ENCODE results near the gene ABCB11. TPM values are rescaled to one million over a fixed set of nuclear protein-coding genes. Genes with fewer than 3 reads are reported as not detected.

Gene ABCB11
- total RNA-seq, 1 experiment from 2014 or later = not detected

DNA sequence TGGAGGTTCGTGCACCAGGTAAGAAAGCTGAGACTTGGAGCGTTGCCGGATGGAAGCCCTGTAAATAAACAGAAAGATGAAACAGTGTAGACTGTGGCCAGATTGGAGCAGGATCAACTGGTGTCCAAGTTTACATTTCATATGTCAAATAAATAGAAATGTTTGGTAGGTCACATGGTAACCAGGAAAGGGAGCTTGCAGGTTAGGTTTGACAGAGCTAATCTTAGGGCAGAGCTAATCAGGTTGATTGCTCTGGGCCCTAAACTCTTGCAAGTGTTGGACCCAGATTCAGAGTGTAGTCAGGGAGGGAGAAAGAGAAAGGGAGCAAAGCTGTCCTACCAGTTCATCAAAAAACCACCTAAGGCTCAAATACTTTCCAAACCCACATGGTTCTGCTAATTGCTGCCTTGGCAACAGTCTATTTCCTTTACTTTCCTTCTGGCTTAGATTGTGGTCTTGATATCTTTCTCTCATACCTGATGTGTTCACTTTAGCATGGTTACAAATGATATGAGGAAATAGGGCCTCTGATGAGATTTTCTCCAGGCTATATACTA is 66.8 kb downstream of the ABCB11 start:
- Histone ChIP-seq H3K9me2 (ENCODE audit: insufficient read depth) (no peaks in the 10 kb centered on the region), H3K4me1 (replicated peaks; ENCODE audit: insufficient read depth) (peaks cover 36% of the 10 kb centered on the region), H3F3A (ENCODE audit: insufficient read depth, low read depth) (peaks cover 15% of the 10 kb centered on the region; the same call in 1 of the 2 replicates), H3K27ac (peak overlapping the region; percentile 66), H4K20me1 (ENCODE audit: insufficient read depth) (no peaks in the 10 kb centered on the region), H3K9me3 (ENCODE audit: insufficient read depth, low read depth) (no peaks in the 10 kb centered on the region), H3K4me3 (no peak overlapping the region), H3K36me3 (ENCODE audit: low read depth) (no peaks in the 10 kb centered on the region), H3K4me2 (peak overlapping the region; percentile 50), H3K27me3 (ENCODE audit: insufficient read depth, low read depth) (no peaks in the 10 kb centered on the region), H2AFZ (no peak overlapping the region), H3K79me2 (ENCODE audit: low read depth) (no peaks in the 10 kb centered on the region)
- intact Hi-C loops (cut with micrococcal nuclease; ENCODE audit: unreplicated experiment) = loop anchor here (1.0 to 5.0 kb wide), 5 partner anchors 48 to 258 kb away; no protein-coding TSS in a partner anchor
- CTCF ChIA-PET = no interaction called here
- POLR2A ChIA-PET (ENCODE audit: unreplicated experiment) = interaction anchor here (0.6 kb wide), 1 partner anchor 74 kb away, joined by 3 read pairs; no protein-coding TSS in a partner anchor
- peak; percentile 22 to 89 for DNase-seq
- no TSS peak for BruUV-seq (replicated peaks)
- TF ChIP-seq, protein P1, sequence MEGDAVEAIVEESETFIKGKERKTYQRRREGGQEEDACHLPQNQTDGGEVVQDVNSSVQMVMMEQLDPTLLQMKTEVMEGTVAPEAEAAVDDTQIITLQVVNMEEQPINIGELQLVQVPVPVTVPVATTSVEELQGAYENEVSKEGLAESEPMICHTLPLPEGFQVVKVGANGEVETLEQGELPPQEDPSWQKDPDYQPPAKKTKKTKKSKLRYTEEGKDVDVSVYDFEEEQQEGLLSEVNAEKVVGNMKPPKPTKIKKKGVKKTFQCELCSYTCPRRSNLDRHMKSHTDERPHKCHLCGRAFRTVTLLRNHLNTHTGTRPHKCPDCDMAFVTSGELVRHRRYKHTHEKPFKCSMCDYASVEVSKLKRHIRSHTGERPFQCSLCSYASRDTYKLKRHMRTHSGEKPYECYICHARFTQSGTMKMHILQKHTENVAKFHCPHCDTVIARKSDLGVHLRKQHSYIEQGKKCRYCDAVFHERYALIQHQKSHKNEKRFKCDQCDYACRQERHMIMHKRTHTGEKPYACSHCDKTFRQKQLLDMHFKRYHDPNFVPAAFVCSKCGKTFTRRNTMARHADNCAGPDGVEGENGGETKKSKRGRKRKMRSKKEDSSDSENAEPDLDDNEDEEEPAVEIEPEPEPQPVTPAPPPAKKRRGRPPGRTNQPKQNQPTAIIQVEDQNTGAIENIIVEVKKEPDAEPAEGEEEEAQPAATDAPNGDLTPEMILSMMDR (conservative IDR thresholded peaks at IDR 0.05) = no peak
- TF ChIP-seq EZH2 (IDR thresholded peaks at IDR 0.05; ENCODE audit: low read depth) = no peak

DNA sequence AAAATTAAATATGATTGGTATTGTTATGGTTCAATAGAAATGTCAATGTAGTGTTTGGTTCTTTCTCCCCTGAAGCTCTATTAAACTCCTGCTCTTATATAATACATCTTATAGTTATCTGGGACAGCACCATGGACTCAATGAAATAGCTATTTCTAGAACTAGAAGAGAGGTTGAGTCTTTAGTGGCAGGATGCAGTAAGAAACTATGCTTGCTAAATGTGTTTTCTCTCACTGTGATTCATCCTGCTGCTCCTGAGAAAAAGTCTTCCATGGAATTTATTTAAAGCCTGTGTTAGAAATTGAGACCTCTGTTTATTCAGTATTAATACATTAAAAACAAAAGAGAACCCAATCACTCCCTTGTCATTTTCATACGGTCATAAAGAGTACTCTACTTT is 68.5 kb downstream of the ABCB11 start:
- H3F3A ChIP-seq (ENCODE audit: insufficient read depth, low read depth) = peaks cover 15% of the 10 kb centered on the region; the same call in 1 of the 2 replicates
- no peaks in the 10 kb centered on the region for H3K36me3 ChIP-seq (ENCODE audit: low read depth)
- no peaks in the 10 kb centered on the region for H3K79me2 ChIP-seq (ENCODE audit: low read depth)
- POLR2A ChIA-PET (ENCODE audit: unreplicated experiment) = interaction anchor here (0.7 kb wide), 1 partner anchor 901 kb away, joined by 3 read pairs; no protein-coding TSS in a partner anchor
- CTCF ChIA-PET = interaction anchor here (1.2 kb wide), 1 partner anchor 169 kb away, joined by 4 read pairs; no protein-coding TSS in a partner anchor
- no peak for TF ChIP-seq EZH2 (IDR thresholded peaks at IDR 0.05; ENCODE audit: low read depth)
- TF ChIP-seq, protein P1 (conservative IDR thresholded peaks at IDR 0.05) = no peak
- no peaks in the 10 kb centered on the region for H3K9me3 ChIP-seq (ENCODE audit: insufficient read depth, low read depth)
- H3K4me3 ChIP-seq = no peak overlapping the region
- intact Hi-C loops (cut with micrococcal nuclease; ENCODE audit: unreplicated experiment) = loop anchor here (5.0 kb wide), 2 partner anchors 145 to 260 kb away; no protein-coding TSS in a partner anchor
- no peaks in the 10 kb centered on the region for H3K9me2 ChIP-seq (ENCODE audit: insufficient read depth)
- H3K4me1 ChIP-seq (replicated peaks; ENCODE audit: insufficient read depth) = peaks cover 36% of the 10 kb centered on the region
- no peak for DNase-seq
- no peak overlapping the region for H2AFZ ChIP-seq
- no TSS peak for BruUV-seq (replicated peaks)
- H3K27me3 ChIP-seq (ENCODE audit: insufficient read depth, low read depth) = no peaks in the 10 kb centered on the region
- H4K20me1 ChIP-seq (ENCODE audit: insufficient read depth) = no peaks in the 10 kb centered on the region
- H3K4me2 ChIP-seq = no peak overlapping the region
- no peak overlapping the region for H3K27ac ChIP-seq

DNA sequence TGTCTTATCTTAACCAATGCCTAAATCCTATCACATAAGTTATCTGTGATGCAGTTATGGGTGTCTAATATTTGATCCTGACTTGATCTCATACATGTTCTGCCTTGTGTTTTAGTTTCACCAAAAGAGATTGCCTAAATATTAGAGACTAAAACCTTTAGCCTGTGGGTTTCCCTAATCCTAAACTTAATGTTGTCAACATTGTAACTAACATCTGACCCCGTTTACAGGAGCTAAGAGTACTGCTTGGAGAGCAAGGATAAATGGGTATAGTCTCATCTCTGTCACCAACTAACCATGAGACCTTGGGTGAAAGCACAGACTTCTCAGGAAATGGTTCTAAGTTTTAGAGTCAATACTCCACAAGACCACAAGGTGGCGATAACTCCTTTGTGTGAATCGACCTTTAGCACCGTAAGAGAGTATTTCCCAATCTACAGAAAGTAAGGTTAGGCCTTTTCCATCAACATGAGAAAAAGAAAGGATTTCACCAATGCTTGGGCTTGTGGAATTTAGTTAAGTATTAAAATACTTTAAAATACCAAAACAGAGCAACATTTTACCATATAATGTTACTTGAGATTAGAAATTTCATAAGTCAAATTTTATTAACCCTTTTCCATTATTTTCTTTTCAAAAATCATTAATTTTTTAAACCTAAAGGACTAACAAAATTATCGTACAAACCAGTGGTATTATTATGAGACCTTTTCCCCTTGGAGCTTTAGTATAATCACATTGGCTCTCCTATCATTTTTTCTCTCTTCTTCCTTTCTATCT is 69.5 kb downstream of the ABCB11 start:
- Histone ChIP-seq H3K9me3 (ENCODE audit: insufficient read depth, low read depth) (no peaks in the 10 kb centered on the region), H3K4me2 (no peak overlapping the region), H3F3A (ENCODE audit: insufficient read depth, low read depth) (peaks cover 15% of the 10 kb centered on the region; the same call in 1 of the 2 replicates), H3K27ac (no peak overlapping the region), H3K27me3 (ENCODE audit: insufficient read depth, low read depth) (no peaks in the 10 kb centered on the region), H3K79me2 (ENCODE audit: low read depth) (no peaks in the 10 kb centered on the region), H3K4me3 (no peak overlapping the region), H4K20me1 (ENCODE audit: insufficient read depth) (no peaks in the 10 kb centered on the region), H2AFZ (no peak overlapping the region), H3K4me1 (replicated peaks; ENCODE audit: insufficient read depth) (peaks cover 36% of the 10 kb centered on the region), H3K36me3 (ENCODE audit: low read depth) (no peaks in the 10 kb centered on the region), H3K9me2 (ENCODE audit: insufficient read depth) (no peaks in the 10 kb centered on the region)
- intact Hi-C loops (cut with micrococcal nuclease; ENCODE audit: unreplicated experiment) = loop anchor here (1.0 to 5.0 kb wide), 4 partner anchors 146 to 261 kb away; no protein-coding TSS in a partner anchor
- TF ChIP-seq, protein P1 (conservative IDR thresholded peaks at IDR 0.05) = peak; percentile 85
- no peak for TF ChIP-seq EZH2 (IDR thresholded peaks at IDR 0.05; ENCODE audit: low read depth)
- CTCF ChIA-PET = interaction anchor here (0.7 to 1.2 kb wide), 2 partner anchors 51 to 170 kb away, joined by 4 to 6 read pairs; no protein-coding TSS in a partner anchor
- DNase-seq = peak; percentile 17 to 63
- POLR2A ChIA-PET (ENCODE audit: unreplicated experiment) = no interaction called here
- no TSS peak for BruUV-seq (replicated peaks)
